NCI-H1092 (cell line): ENCODE data around the gene KIFBP.
"Not testable (repeated sequence)": the region's sequence is repeated elsewhere in the genome, so short reads cannot be mapped to it uniquely, and the experiment has no call there.

ENCODE experiments used
- DNase-seq: peaks from one replicate; lab custom pipeline; 2025; lab: John Stamatoyannopoulos, UW

The KIFBP gene

GRCh38 chr10:69004821-69005220 lies 16.2 kb downstream of the KIFBP start:
- no peak for DNase-seq

GRCh38 chr10:69005704-69006485 lies 17.3 kb downstream of the KIFBP start:
- DNase-seq, result no peak

GRCh38 chr10:69007260-69007659 lies 18.7 kb downstream of the KIFBP start:
- no peak for DNase-seq

- no peak for DNase-seq
Observed at GRCh38 chr10:69009360-69009759, 20.8 kb downstream of the KIFBP start.

GRCh38 chr10:69010151-69010640 lies 21.6 kb downstream of the KIFBP start:
- no peak for DNase-seq

GRCh38 chr10:69012778-69013177 lies 24.2 kb downstream of the KIFBP start:
- not testable (repeated sequence) for DNase-seq

- DNase-seq, result no peak
Observed at GRCh38 chr10:69014171-69014570, 25.6 kb downstream of the KIFBP start.

GRCh38 chr10:69018613-69019012 lies 30.0 kb downstream of the KIFBP start:
- DNase-seq, result no peak

- no peak for DNase-seq
Observed at GRCh38 chr10:69022611-69023010, 34.0 kb downstream of the KIFBP start.

- no peak for DNase-seq
Observed at GRCh38 chr10:69025370-69025896, 36.8 kb downstream of the KIFBP start.

GRCh38 chr10:69033256-69033655 lies 44.7 kb downstream of the KIFBP start:
- DNase-seq, result no peak

DNA sequence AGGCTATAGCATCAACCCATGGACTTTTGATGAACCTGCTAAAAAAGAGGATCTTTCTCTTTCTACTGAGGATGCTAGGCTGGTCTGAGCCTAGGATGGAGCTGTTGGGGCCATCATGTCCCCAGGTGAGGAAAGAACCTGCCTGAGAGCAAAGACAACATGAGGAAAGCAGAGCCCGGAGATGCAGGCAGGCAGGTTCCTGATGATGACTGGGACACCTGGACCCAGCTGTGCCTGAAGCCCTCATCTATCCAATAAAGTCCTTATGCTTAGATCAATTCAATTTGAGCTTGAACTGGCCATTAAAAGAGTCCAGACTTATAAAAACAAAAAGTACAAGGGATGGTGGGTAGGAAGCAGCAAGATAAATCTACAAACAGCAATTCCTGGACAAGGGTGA lies 48.9 kb downstream of the KIFBP start:
- no peak for DNase-seq

- not testable (repeated sequence) for DNase-seq
Observed at GRCh38 chr10:69040904-69041303, 52.3 kb downstream of the KIFBP start.

- DNase-seq, result no peak
Observed at GRCh38 chr10:69042417-69042816, 53.8 kb downstream of the KIFBP start.

- DNase-seq, result no peak
Observed at GRCh38 chr10:69042838-69043237, 54.2 kb downstream of the KIFBP start.

- DNase-seq, result no peak
Observed at GRCh38 chr10:69043931-69044531, 55.4 kb downstream of the KIFBP start.

DNA sequence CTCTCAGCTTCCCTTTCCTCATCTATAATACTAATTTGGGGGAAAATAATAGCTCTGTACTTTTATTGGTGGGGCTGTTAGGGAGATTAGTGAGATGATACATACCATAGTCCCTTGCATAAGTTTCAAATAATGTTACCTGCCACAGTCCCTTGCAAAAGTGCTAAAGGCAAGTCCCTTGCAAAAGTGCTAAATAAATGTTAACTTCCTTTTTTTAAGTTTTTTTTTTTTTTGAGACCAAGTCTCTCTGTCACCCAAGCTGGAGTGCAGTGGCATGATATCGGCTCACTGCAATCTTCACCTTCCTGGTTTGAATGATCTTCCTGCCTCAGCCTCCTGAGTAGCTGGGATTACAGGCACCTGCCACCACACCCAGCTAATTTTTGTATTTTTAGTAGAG lies 55.9 kb downstream of the KIFBP start:
- DNase-seq, result no peak

- DNase-seq, result no peak
Observed at GRCh38 chr10:69045441-69046300, 57.1 kb downstream of the KIFBP start.

- no peak for DNase-seq
Observed at GRCh38 chr10:69047111-69047832, 58.7 kb downstream of the KIFBP start.

GRCh38 chr10:69048103-69048502 lies 59.5 kb downstream of the KIFBP start:
- no peak for DNase-seq

GRCh38 chr10:69049566-69049961 lies 61.0 kb downstream of the KIFBP start:
- DNase-seq, result no peak

GRCh38 chr10:69051303-69051702 lies 62.7 kb downstream of the KIFBP start:
- no peak for DNase-seq
